GDM1 (cell line): ENCODE data around the gene RPS28.
"Not testable (repeated sequence)": the region's sequence is repeated elsewhere in the genome, so short reads cannot be mapped to it uniquely, and the experiment has no call there.

Source experiments
- DNase-seq: peaks from one replicate; lab custom pipeline; 2025; lab: John Stamatoyannopoulos, UW

Gene RPS28

GRCh38 chr19:8342684-8343482 lies 21.6 kb downstream of the RPS28 start, which contains the start of gene KANK3:
TSS of gene KANK3 (minus strand) at chr19:8343262. CDS start at chr19:8337828, 5,434 bp downstream.
- DNase-seq, result peak; percentile 85

- no peak for DNase-seq
These were observed 22.2 kb downstream of the RPS28 start for GRCh38 chr19:8343483-8343844.

- DNase-seq, result not testable (repeated sequence)
These were observed 28.5 kb downstream of the RPS28 start for GRCh38 chr19:8349629-8350372.

- DNase-seq, result no peak
These were observed 31.0 kb downstream of the RPS28 start for GRCh38 chr19:8352134-8352827.

- not testable (repeated sequence) for DNase-seq
These were observed 31.5 kb downstream of the RPS28 start for GRCh38 chr19:8352845-8353244.

GRCh38 chr19:8355631-8356402 lies 34.5 kb downstream of the RPS28 start:
- no peak for DNase-seq

- DNase-seq, result no peak
These were observed 35.8 kb downstream of the RPS28 start for GRCh38 chr19:8357007-8357521.

GRCh38 chr19:8358948-8359347 lies 37.7 kb downstream of the RPS28 start:
- no peak for DNase-seq

GRCh38 chr19:8360196-8360595 lies 38.9 kb downstream of the RPS28 start:
- no peak for DNase-seq

- no peak for DNase-seq
These were observed 40.9 kb downstream of the RPS28 start for GRCh38 chr19:8361921-8362793.

- no peak for DNase-seq
These were observed 42.8 kb downstream of the RPS28 start, which contains the start of gene ANGPTL4 for GRCh38 chr19:8363803-8364771. TSS of gene ANGPTL4 (plus strand) at chr19:8364155. CDS start at chr19:8364322, 167 bp downstream.

- no peak for DNase-seq
These were observed 44.9 kb downstream of the RPS28 start for GRCh38 chr19:8366121-8366581.

- no peak for DNase-seq
These were observed 45.6 kb downstream of the RPS28 start for GRCh38 chr19:8366961-8367326.

GRCh38 chr19:8367327-8368001 lies 46.2 kb downstream of the RPS28 start:
- no peak for DNase-seq

GRCh38 chr19:8370176-8371010 lies 49.1 kb downstream of the RPS28 start:
- DNase-seq, result no peak

GRCh38 chr19:8371011-8371804 lies 49.9 kb downstream of the RPS28 start:
- no peak for DNase-seq
